ENCODE measurements around the gene TMEM184B. TPM values are rescaled to one million over a fixed set of nuclear protein-coding genes. Genes with fewer than 3 reads are reported as not detected.

TMEM184B gene
- total RNA-seq, 1 experiment from 2014 or later: 54.2 TPM

DNA sequence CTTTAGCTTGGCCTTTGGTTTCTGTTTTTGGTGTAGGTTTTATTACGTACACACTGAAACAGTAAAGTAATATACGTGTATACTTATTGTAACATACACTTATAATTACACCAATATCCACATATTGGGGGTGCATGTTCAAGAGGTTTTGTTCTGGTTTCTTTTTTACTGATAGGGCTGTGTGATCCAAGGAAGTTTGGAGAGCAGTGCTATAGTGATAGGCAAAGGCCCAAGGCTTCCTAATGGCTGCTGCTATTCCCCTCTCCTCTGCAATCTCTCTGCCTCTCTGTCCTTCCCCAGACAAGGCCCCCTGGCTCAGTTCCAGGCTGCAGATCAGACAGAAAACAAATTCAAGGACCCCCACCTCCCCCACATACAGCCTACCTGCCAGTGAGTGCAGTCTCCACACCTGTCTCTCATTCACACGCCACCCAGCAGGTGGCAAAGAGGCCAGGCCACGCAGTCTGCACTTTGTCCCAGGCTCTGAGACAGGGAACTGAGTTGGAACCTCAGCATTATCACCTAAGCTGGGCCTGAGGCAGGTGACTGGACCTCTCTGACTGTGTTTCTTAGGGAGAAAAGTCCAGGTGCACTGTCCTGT lies 15.1 kb downstream of the TMEM184B start:
- CTCF ChIA-PET: no interaction called here
- H3K27ac ChIP-seq (ENCODE audit: low read length): no peak overlapping the region
- in situ Hi-C loops (cut with HindIII; ENCODE audit: low pct_unique_long_range_greater_than_20kb, low sequenced_read_pairs) (no loop called here), intact Hi-C loops (cut with micrococcal nuclease; ENCODE audit: unreplicated experiment) (no loop called here)
- POLR2A ChIA-PET: no interaction called here
- TF ChIP-seq SIN3A (IDR thresholded peaks at IDR 0.05; ENCODE audit: borderline replicate concordance, insufficient read depth, low read depth, low read length) (no peak), REST (IDR thresholded peaks at IDR 0.05; ENCODE audit: insufficient read depth in 1 of 2, low read depth in 2 of 2, low read length in 1 of 2) (no peak), TCF7L2 (IDR thresholded peaks at IDR 0.05; ENCODE audit: low read depth, low read length) (no peak), POLR2AphosphoS5 (IDR thresholded peaks at IDR 0.05; ENCODE audit: low read depth, low read length) (no peak)
- TF ChIP-seq, protein P1, sequence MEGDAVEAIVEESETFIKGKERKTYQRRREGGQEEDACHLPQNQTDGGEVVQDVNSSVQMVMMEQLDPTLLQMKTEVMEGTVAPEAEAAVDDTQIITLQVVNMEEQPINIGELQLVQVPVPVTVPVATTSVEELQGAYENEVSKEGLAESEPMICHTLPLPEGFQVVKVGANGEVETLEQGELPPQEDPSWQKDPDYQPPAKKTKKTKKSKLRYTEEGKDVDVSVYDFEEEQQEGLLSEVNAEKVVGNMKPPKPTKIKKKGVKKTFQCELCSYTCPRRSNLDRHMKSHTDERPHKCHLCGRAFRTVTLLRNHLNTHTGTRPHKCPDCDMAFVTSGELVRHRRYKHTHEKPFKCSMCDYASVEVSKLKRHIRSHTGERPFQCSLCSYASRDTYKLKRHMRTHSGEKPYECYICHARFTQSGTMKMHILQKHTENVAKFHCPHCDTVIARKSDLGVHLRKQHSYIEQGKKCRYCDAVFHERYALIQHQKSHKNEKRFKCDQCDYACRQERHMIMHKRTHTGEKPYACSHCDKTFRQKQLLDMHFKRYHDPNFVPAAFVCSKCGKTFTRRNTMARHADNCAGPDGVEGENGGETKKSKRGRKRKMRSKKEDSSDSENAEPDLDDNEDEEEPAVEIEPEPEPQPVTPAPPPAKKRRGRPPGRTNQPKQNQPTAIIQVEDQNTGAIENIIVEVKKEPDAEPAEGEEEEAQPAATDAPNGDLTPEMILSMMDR (IDR thresholded peaks at IDR 0.05): no peak
- no TSS peak for BruUV-seq (replicated peaks)
- 0 out of 2 replicates have a peak, but pooled peaks cover 3% of the 10 kb centered on the region for H3K4me1 ChIP-seq (ENCODE audit: control insufficient read depth, insufficient read depth, low read length)
- H3K27me3 ChIP-seq (ENCODE audit: control insufficient read depth, insufficient read depth, low read length): no peaks in the 10 kb centered on the region
- H3K9me3 ChIP-seq (ENCODE audit: control insufficient read depth, insufficient read depth, low read depth, low read length): no peaks in the 10 kb centered on the region
- no peak overlapping the region for H3K4me3 ChIP-seq (ENCODE audit: low read depth in 2 of 2, low read length in 2 of 2)
- H3K36me3 ChIP-seq (ENCODE audit: control insufficient read depth, insufficient read depth, low read length): no peaks in the 10 kb centered on the region
- DNase-seq (ENCODE audit: low read depth, low spot score): no peak
- ATAC-seq: no peak

- H3K27ac ChIP-seq (ENCODE audit: low read length): no peak overlapping the region; the same call in 1 of the 2 replicates
- intact Hi-C loops (cut with micrococcal nuclease; ENCODE audit: unreplicated experiment): no loop called here
- H3K36me3 ChIP-seq (ENCODE audit: control insufficient read depth, insufficient read depth, low read length): no peaks in the 10 kb centered on the region
- DNase-seq (ENCODE audit: low read depth, low spot score) (no peak), ATAC-seq (no peak)
- POLR2A ChIA-PET: no interaction called here
- 0 out of 2 replicates have a peak, but pooled peaks cover 3% of the 10 kb centered on the region for H3K4me1 ChIP-seq (ENCODE audit: control insufficient read depth, insufficient read depth, low read length)
- CTCF ChIA-PET: no interaction called here
- BruUV-seq (replicated peaks): no TSS peak
- H3K9me3 ChIP-seq (ENCODE audit: control insufficient read depth, insufficient read depth, low read depth, low read length): no peaks in the 10 kb centered on the region
- TF ChIP-seq POLR2AphosphoS5 (IDR thresholded peaks at IDR 0.05; ENCODE audit: low read depth, low read length) (no peak), REST (IDR thresholded peaks at IDR 0.05; ENCODE audit: insufficient read depth in 1 of 2, low read depth in 2 of 2, low read length in 1 of 2) (no peak), TCF7L2 (IDR thresholded peaks at IDR 0.05; ENCODE audit: low read depth, low read length) (no peak), SIN3A (IDR thresholded peaks at IDR 0.05; ENCODE audit: borderline replicate concordance, insufficient read depth, low read depth, low read length) (no peak)
- TF ChIP-seq, protein P1 (IDR thresholded peaks at IDR 0.05): no peak
- in situ Hi-C loops (cut with HindIII; ENCODE audit: low pct_unique_long_range_greater_than_20kb, low sequenced_read_pairs): no loop called here
- no peaks in the 10 kb centered on the region for H3K27me3 ChIP-seq (ENCODE audit: control insufficient read depth, insufficient read depth, low read length)
- H3K4me3 ChIP-seq (ENCODE audit: low read depth in 2 of 2, low read length in 2 of 2): no peak overlapping the region
Measured at GRCh38 chr22:38257181-38257580, 15.6 kb downstream of the TMEM184B start.

All from Panc1 (cell line).